ENCODE results near the gene DYNLL1.
A peak's percentile ranks its signal among the peaks of the same experiment; 100 is the strongest.
"Not testable (repeated sequence)": the region's sequence is repeated elsewhere in the genome, so short reads cannot be mapped to it uniquely, and the experiment has no call there.

DYNLL1 gene

GRCh38 chr12:120496413-120497340 lies 764 bp downstream of the DYNLL1 start:
- no peaks in the 10 kb centered on the region for H3K9me3 ChIP-seq (ENCODE audit: low read depth, low read length)
- TF ChIP-seq POLR2AphosphoS5 (IDR thresholded peaks at IDR 0.05; ENCODE audit: borderline replicate concordance, low read depth, low read length) = no peak
- no peak for TF ChIP-seq FOXP2 (optimal IDR thresholded peaks at IDR 0.05; ENCODE audit: control extremely low read depth, extremely low read length, insufficient read depth)
- no peak for TF ChIP-seq EZH2 (IDR thresholded peaks at IDR 0.05)
- DNase-seq (ENCODE audit: low read depth, low spot score) = no peak
- peaks cover 22% of the 10 kb centered on the region for H3K36me3 ChIP-seq (ENCODE audit: insufficient read depth, low read length)
- peak overlapping the region; percentile 78 for H3K9ac ChIP-seq (ENCODE audit: insufficient read length)
- peak overlapping the region; percentile 82 for H3K4me3 ChIP-seq
- H3K27ac ChIP-seq = no peak overlapping the region

- peak overlapping the region; percentile 78 for H3K9ac ChIP-seq (ENCODE audit: insufficient read length)
- DNase-seq (ENCODE audit: low read depth, low spot score) = no peak
- H3K4me3 ChIP-seq = peak overlapping the region; percentile 82
- TF ChIP-seq FOXP2 (optimal IDR thresholded peaks at IDR 0.05; ENCODE audit: control extremely low read depth, extremely low read length, insufficient read depth) (no peak), EZH2 (IDR thresholded peaks at IDR 0.05) (no peak), POLR2AphosphoS5 (IDR thresholded peaks at IDR 0.05; ENCODE audit: borderline replicate concordance, low read depth, low read length) (no peak)
- no peaks in the 10 kb centered on the region for H3K9me3 ChIP-seq (ENCODE audit: low read depth, low read length)
- H3K27ac ChIP-seq = no peak overlapping the region
- peaks cover 22% of the 10 kb centered on the region for H3K36me3 ChIP-seq (ENCODE audit: insufficient read depth, low read length)
Measured at GRCh38 chr12:120497524-120498150, 1.7 kb downstream of the DYNLL1 start.

- Histone ChIP-seq H3K36me3 (ENCODE audit: insufficient read depth, low read length) (peaks cover 31% of the 10 kb centered on the region), H3K27ac (peak overlapping the region; percentile 39), H3K9me3 (ENCODE audit: low read depth, low read length) (no peaks in the 10 kb centered on the region), H3K9ac (ENCODE audit: insufficient read length) (no peak overlapping the region), H3K4me3 (no peak overlapping the region)
- TF ChIP-seq FOXP2 (optimal IDR thresholded peaks at IDR 0.05; ENCODE audit: control extremely low read depth, extremely low read length, insufficient read depth) (no peak), POLR2AphosphoS5 (IDR thresholded peaks at IDR 0.05; ENCODE audit: borderline replicate concordance, low read depth, low read length) (peak; percentile 28; the same call in 1 of the 2 replicates), EZH2 (IDR thresholded peaks at IDR 0.05) (no peak)
- DNase-seq (ENCODE audit: low read depth, low spot score) = no peak
Measured at GRCh38 chr12:120498870-120499515, 3.1 kb downstream of the DYNLL1 start.

- Histone ChIP-seq H3K9ac (ENCODE audit: insufficient read length) (no peak overlapping the region), H3K9me3 (ENCODE audit: low read depth, low read length) (no peaks in the 10 kb centered on the region), H3K4me3 (no peak overlapping the region), H3K36me3 (ENCODE audit: insufficient read depth, low read length) (peaks cover 38% of the 10 kb centered on the region), H3K27ac (no peak overlapping the region)
- DNase-seq (ENCODE audit: low read depth, low spot score) = no peak
- TF ChIP-seq FOXP2 (optimal IDR thresholded peaks at IDR 0.05; ENCODE audit: control extremely low read depth, extremely low read length, insufficient read depth) (no peak), EZH2 (IDR thresholded peaks at IDR 0.05) (no peak), POLR2AphosphoS5 (IDR thresholded peaks at IDR 0.05; ENCODE audit: borderline replicate concordance, low read depth, low read length) (no peak)
Measured at GRCh38 chr12:120500581-120500980, 4.7 kb downstream of the DYNLL1 start.

GRCh38 chr12:120504587-120504986 lies 8.7 kb downstream of the DYNLL1 start:
- no peaks in the 10 kb centered on the region for H3K9me3 ChIP-seq (ENCODE audit: low read depth, low read length)
- TF ChIP-seq POLR2AphosphoS5 (IDR thresholded peaks at IDR 0.05; ENCODE audit: borderline replicate concordance, low read depth, low read length) (no peak), FOXP2 (optimal IDR thresholded peaks at IDR 0.05; ENCODE audit: control extremely low read depth, extremely low read length, insufficient read depth) (no peak), EZH2 (IDR thresholded peaks at IDR 0.05) (no peak)
- H3K36me3 ChIP-seq (ENCODE audit: insufficient read depth, low read length) = peaks cover 27% of the 10 kb centered on the region
- no peak for DNase-seq (ENCODE audit: low read depth, low spot score)
- no peak overlapping the region for H3K9ac ChIP-seq (ENCODE audit: insufficient read length)
- H3K4me3 ChIP-seq = no peak overlapping the region
- H3K27ac ChIP-seq = no peak overlapping the region

GRCh38 chr12:120508537-120508936 lies 12.6 kb downstream of the DYNLL1 start:
- H3K27ac ChIP-seq = no peak overlapping the region
- TF ChIP-seq EZH2 (IDR thresholded peaks at IDR 0.05) = no peak
- TF ChIP-seq FOXP2 (optimal IDR thresholded peaks at IDR 0.05; ENCODE audit: control extremely low read depth, extremely low read length, insufficient read depth) = no peak
- no peak for TF ChIP-seq POLR2AphosphoS5 (IDR thresholded peaks at IDR 0.05; ENCODE audit: borderline replicate concordance, low read depth, low read length)
- no peak for DNase-seq (ENCODE audit: low read depth, low spot score)
- no peak overlapping the region for H3K4me3 ChIP-seq
- H3K9ac ChIP-seq (ENCODE audit: insufficient read length) = no peak overlapping the region
- H3K36me3 ChIP-seq (ENCODE audit: insufficient read depth, low read length) = peaks cover 37% of the 10 kb centered on the region
- no peaks in the 10 kb centered on the region for H3K9me3 ChIP-seq (ENCODE audit: low read depth, low read length)

GRCh38 chr12:120514002-120514401 lies 18.1 kb downstream of the DYNLL1 start:
- Histone ChIP-seq H3K36me3 (ENCODE audit: insufficient read depth, low read length) (peaks cover 31% of the 10 kb centered on the region), H3K4me3 (no peak overlapping the region)

GRCh38 chr12:120515496-120515895 lies 19.6 kb downstream of the DYNLL1 start:
- no peak overlapping the region for H3K4me3 ChIP-seq
- no peak overlapping the region for H3K27ac ChIP-seq
- TF ChIP-seq POLR2AphosphoS5 (IDR thresholded peaks at IDR 0.05; ENCODE audit: borderline replicate concordance, low read depth, low read length) (no peak), EZH2 (IDR thresholded peaks at IDR 0.05) (no peak), FOXP2 (optimal IDR thresholded peaks at IDR 0.05; ENCODE audit: control extremely low read depth, extremely low read length, insufficient read depth) (no peak)
- peaks cover 18% of the 10 kb centered on the region; the same call in 1 of the 2 replicates for H3K36me3 ChIP-seq (ENCODE audit: insufficient read depth, low read length)
- no peak overlapping the region for H3K9ac ChIP-seq (ENCODE audit: insufficient read length)
- no peak for DNase-seq (ENCODE audit: low read depth, low spot score)
- no peaks in the 10 kb centered on the region for H3K9me3 ChIP-seq (ENCODE audit: low read depth, low read length)

More at GRCh38 chr12:120514002-120514401, 18.1 kb downstream of the DYNLL1 start:
- H3K9me3 ChIP-seq (ENCODE audit: low read depth, low read length) = no peaks in the 10 kb centered on the region
- H3K9ac ChIP-seq (ENCODE audit: insufficient read length) = no peak overlapping the region
- H3K27ac ChIP-seq = no peak overlapping the region
- TF ChIP-seq POLR2AphosphoS5 (IDR thresholded peaks at IDR 0.05; ENCODE audit: borderline replicate concordance, low read depth, low read length) = no peak
- TF ChIP-seq FOXP2 (optimal IDR thresholded peaks at IDR 0.05; ENCODE audit: control extremely low read depth, extremely low read length, insufficient read depth) = no peak
- TF ChIP-seq EZH2 (IDR thresholded peaks at IDR 0.05) = no peak
- no peak for DNase-seq (ENCODE audit: low read depth, low spot score)

- H3K9me3 ChIP-seq (ENCODE audit: low read depth, low read length); DNase-seq (ENCODE audit: low read depth, low spot score); H3K9ac ChIP-seq (ENCODE audit: insufficient read length); H3K4me3 ChIP-seq; H3K27ac ChIP-seq: not testable (repeated sequence)
- H3K36me3 ChIP-seq (ENCODE audit: insufficient read depth, low read length) = peaks cover 13% of the 10 kb centered on the region
Measured at GRCh38 chr12:120519324-120519723, 23.4 kb downstream of the DYNLL1 start.

Measured in SK-N-MC (cell line).